IPS-15b (cell line): ENCODE measurements around the gene LGR5.
A peak's percentile ranks its signal among the peaks of the same experiment; 100 is the strongest.

ENCODE experiments used
- H3K27me3 ChIP-seq: one replicate; pipeline ENCODE4 v1.6.1; 2013; ENCODE audit warnings: low read length; ENCODE audit not compliant: control insufficient read depth, insufficient read depth
- H3K36me3 ChIP-seq: one replicate; pipeline ENCODE4 v1.6.1; 2013; ENCODE audit warnings: low read length; ENCODE audit not compliant: control insufficient read depth, insufficient read depth
- H3K4me1 ChIP-seq: one replicate; pipeline ENCODE4 v1.6.1; 2013; ENCODE audit warnings: mild to moderate bottlenecking, low read length; ENCODE audit not compliant: control insufficient read depth, insufficient read depth
- H3K4me3 ChIP-seq: one replicate; pipeline ENCODE4 v1.5.1; 2013; ENCODE audit warnings: low read depth, low read length
- H3K9ac ChIP-seq: one replicate; pipeline ENCODE4 v1.6.1; 2013; ENCODE audit warnings: low read depth, mild to moderate bottlenecking, low read length
- H3K9me3 ChIP-seq: one replicate; pipeline ENCODE4 v1.6.1; 2013; ENCODE audit warnings: mild to moderate bottlenecking, low read length; ENCODE audit not compliant: control insufficient read depth, insufficient read depth

The LGR5 gene

GRCh38 chr12:71439613-71440344, at the start of gene LGR5:
TSS of gene LGR5 (plus strand) at chr12:71439798. CDS start at chr12:71440081, 283 bp downstream.
- H3K36me3 ChIP-seq: no peaks in the 10 kb centered on the region
- no peak within 1 kb of the TSS for H3K9ac ChIP-seq
- peaks cover 66% of the 10 kb centered on the region for H3K27me3 ChIP-seq
- no peaks in the 10 kb centered on the region for H3K4me1 ChIP-seq
- peaks cover 9% of the 10 kb centered on the region for H3K9me3 ChIP-seq
- H3K4me3 ChIP-seq: peak within 1 kb of the TSS; percentile 65

GRCh38 chr12:71392521-71393145, 47.0 kb upstream of the LGR5 start:
- Histone ChIP-seq H3K4me1 (no peaks in the 10 kb centered on the region), H3K36me3 (no peaks in the 10 kb centered on the region), H3K4me3 (no peak overlapping the region), H3K9me3 (no peaks in the 10 kb centered on the region), H3K27me3 (no peaks in the 10 kb centered on the region), H3K9ac (no peak overlapping the region)

GRCh38 chr12:71393625-71394024, 46.0 kb upstream of the LGR5 start:
- H3K4me1 ChIP-seq: no peaks in the 10 kb centered on the region
- no peak overlapping the region for H3K4me3 ChIP-seq
- no peaks in the 10 kb centered on the region for H3K36me3 ChIP-seq
- no peaks in the 10 kb centered on the region for H3K9me3 ChIP-seq
- no peak overlapping the region for H3K9ac ChIP-seq
- no peaks in the 10 kb centered on the region for H3K27me3 ChIP-seq

GRCh38 chr12:71397433-71397954, 42.1 kb upstream of the LGR5 start:
- Histone ChIP-seq H3K36me3 (no peaks in the 10 kb centered on the region), H3K4me1 (no peaks in the 10 kb centered on the region), H3K4me3 (no peak overlapping the region), H3K9me3 (no peaks in the 10 kb centered on the region), H3K27me3 (no peaks in the 10 kb centered on the region), H3K9ac (no peak overlapping the region)

GRCh38 chr12:71399197-71399596, 40.4 kb upstream of the LGR5 start:
- Histone ChIP-seq H3K9me3 (no peaks in the 10 kb centered on the region), H3K4me1 (no peaks in the 10 kb centered on the region), H3K27me3 (no peaks in the 10 kb centered on the region), H3K36me3 (no peaks in the 10 kb centered on the region), H3K9ac (no peak overlapping the region), H3K4me3 (no peak overlapping the region)

GRCh38 chr12:71400481-71400880, 39.1 kb upstream of the LGR5 start:
- no peaks in the 10 kb centered on the region for H3K36me3 ChIP-seq
- no peaks in the 10 kb centered on the region for H3K27me3 ChIP-seq
- no peak overlapping the region for H3K9ac ChIP-seq
- no peaks in the 10 kb centered on the region for H3K4me1 ChIP-seq
- no peaks in the 10 kb centered on the region for H3K9me3 ChIP-seq
- no peak overlapping the region for H3K4me3 ChIP-seq

GRCh38 chr12:71405884-71406283, 33.7 kb upstream of the LGR5 start:
- Histone ChIP-seq H3K27me3 (no peaks in the 10 kb centered on the region), H3K36me3 (no peaks in the 10 kb centered on the region), H3K4me3 (no peak overlapping the region), H3K9me3 (no peaks in the 10 kb centered on the region), H3K9ac (no peak overlapping the region), H3K4me1 (no peaks in the 10 kb centered on the region)

GRCh38 chr12:71407732-71408131, 31.9 kb upstream of the LGR5 start:
- Histone ChIP-seq H3K4me1 (no peaks in the 10 kb centered on the region), H3K9ac (no peak overlapping the region), H3K27me3 (no peaks in the 10 kb centered on the region), H3K36me3 (no peaks in the 10 kb centered on the region), H3K4me3 (no peak overlapping the region), H3K9me3 (no peaks in the 10 kb centered on the region)

GRCh38 chr12:71410844-71411243, 28.8 kb upstream of the LGR5 start:
- Histone ChIP-seq H3K9ac (no peak overlapping the region), H3K9me3 (no peaks in the 10 kb centered on the region)

GRCh38 chr12:71411635-71412034, 28.0 kb upstream of the LGR5 start:
- Histone ChIP-seq H3K9me3 (no peaks in the 10 kb centered on the region), H3K36me3 (no peaks in the 10 kb centered on the region), H3K27me3 (no peaks in the 10 kb centered on the region), H3K4me3 (no peak overlapping the region), H3K4me1 (no peaks in the 10 kb centered on the region), H3K9ac (no peak overlapping the region)

More at GRCh38 chr12:71410844-71411243, 28.8 kb upstream of the LGR5 start:
- no peaks in the 10 kb centered on the region for H3K27me3 ChIP-seq
- H3K36me3 ChIP-seq: no peaks in the 10 kb centered on the region
- H3K4me1 ChIP-seq: no peaks in the 10 kb centered on the region
- no peak overlapping the region for H3K4me3 ChIP-seq

- Histone ChIP-seq H3K9me3 (no peaks in the 10 kb centered on the region), H3K36me3 (no peaks in the 10 kb centered on the region), H3K9ac (no peak overlapping the region), H3K27me3 (no peaks in the 10 kb centered on the region), H3K4me3 (no peak overlapping the region), H3K4me1 (no peaks in the 10 kb centered on the region)
Measured at GRCh38 chr12:71415336-71416231, 24.0 kb upstream of the LGR5 start.
